Smooth muscle cell (in vitro differentiated cells): Measurements from ENCODE around the gene AGBL1. TPM values are rescaled to one million over a fixed set of nuclear protein-coding genes. Genes with fewer than 3 reads are reported as not detected.

ENCODE experiments used
- DNase-seq: peaks from one replicate; lab custom pipeline; 2025; ENCODE audit not compliant: unreplicated experiment; lab: John Stamatoyannopoulos, UW
- H2AFZ ChIP-seq: fragments of 200-600 bp; sonication (generic); 2 replicates; pipeline ENCODE4 v1.6.0; 2016; ENCODE audit warnings: antibody characterized with exemption, low read depth, mild to moderate bottlenecking
- H3F3A ChIP-seq: fragments of 200-600 bp; sonication (generic); 2 replicates; pipeline ENCODE4 v1.6.0; 2017; ENCODE audit warnings: antibody characterized with exemption, low read depth
- H3K27ac ChIP-seq: fragments of 200-600 bp; sonication (generic); 2 replicates; pipeline ENCODE4 v1.5.1; 2016; ENCODE audit warnings: low read depth, mild to moderate bottlenecking
- H3K27me3 ChIP-seq: fragments of 200-600 bp; sonication (generic); 2 replicates; pipeline ENCODE4 v1.6.1; 2016; ENCODE audit warnings: low read depth, mild to moderate bottlenecking
- H3K36me3 ChIP-seq: fragments of 200-600 bp; sonication (generic); 2 replicates; pipeline ENCODE4 v1.5.1; 2016; ENCODE audit warnings: low read depth
- H3K4me1 ChIP-seq: fragments of 200-600 bp; sonication (generic); 2 replicates; pipeline ENCODE4 v1.5.1; 2016; ENCODE audit warnings: low read depth
- H3K4me2 ChIP-seq: fragments of 200-600 bp; sonication (generic); 2 replicates; pipeline ENCODE4 v1.6.0; 2016; ENCODE audit warnings: mild to moderate bottlenecking
- H3K4me3 ChIP-seq: fragments of 200-600 bp; sonication (generic); 2 replicates; pipeline ENCODE4 v1.5.1; 2016; ENCODE audit warnings: mild to moderate bottlenecking
- H3K79me2 ChIP-seq: fragments of 200-600 bp; sonication (generic); 2 replicates; pipeline ENCODE4 v1.6.0; 2016; ENCODE audit warnings: low read depth, mild to moderate bottlenecking
- H3K9ac ChIP-seq: fragments of 200-600 bp; sonication (generic); 2 replicates; pipeline ENCODE4 v1.6.0; 2016; ENCODE audit warnings: low read depth
- H3K9me3 ChIP-seq: fragments of 200-600 bp; sonication (generic); replicated peaks from 2 replicates; pipeline ENCODE4 v1.5.1; 2016; ENCODE audit warnings: low read depth
- H4K20me1 ChIP-seq: fragments of 200-600 bp; sonication (generic); 2 replicates; pipeline ENCODE4 v1.6.0; 2016; ENCODE audit warnings: low read depth
- WGBS: methylation state at CpG from one replicate; pipeline ENCODE4 v1.1.7; 2016; ENCODE audit warnings: low lambda C conversion rate; 5-methylcytosine and 5-hydroxymethylcytosine counted together
- polyA plus RNA-seq: library from polyadenylated mRNA; unstranded; fragments of >200 nt; fragmentation: Nextera tagmentation; extraction: Ambion mirVana; gene quantifications from 2 replicates; pipeline ENCODE4 v1.2.1, GENCODE V29; 2016
- total RNA-seq: library from RNA; depleted of rRNA; stranded (reverse); fragments of >200 nt; gene quantifications from 2 replicates; pipeline ENCODE4 v1.2.3, GENCODE V29; 2014
- TF ChIP-seq, protein P1 (sequence below): fragments of 200-600 bp; sonication (generic); IDR thresholded peaks from 2 replicates; pipeline ENCODE4 v1.5.1; 2017; ENCODE audit warnings: borderline replicate concordance, mild to moderate bottlenecking, antibody characterized with exemption; ENCODE audit not compliant: insufficient read depth, poor library complexity, severe bottlenecking

AGBL1 gene
- total and polyA plus RNA-seq, 2 experiments from 2014 or later = not detected

GRCh38 chr15:86101818-86102217 is 22.1 kb downstream of the AGBL1 start:
- Histone ChIP-seq H2AFZ (no peak overlapping the region), H4K20me1 (no peaks in the 10 kb centered on the region), H3K27me3 (no peaks in the 10 kb centered on the region), H3K4me3 (no peak overlapping the region), H3F3A (no peaks in the 10 kb centered on the region), H3K27ac (no peak overlapping the region), H3K36me3 (no peaks in the 10 kb centered on the region), H3K4me2 (no peak overlapping the region), H3K9ac (no peak overlapping the region), H3K9me3 (no peaks in the 10 kb centered on the region), H3K79me2 (no peaks in the 10 kb centered on the region), H3K4me1 (no peaks in the 10 kb centered on the region)
- no peak for DNase-seq
- WGBS = 93% methylated on average over 5 of the region's 5 CpGs
- TF ChIP-seq, protein P1, sequence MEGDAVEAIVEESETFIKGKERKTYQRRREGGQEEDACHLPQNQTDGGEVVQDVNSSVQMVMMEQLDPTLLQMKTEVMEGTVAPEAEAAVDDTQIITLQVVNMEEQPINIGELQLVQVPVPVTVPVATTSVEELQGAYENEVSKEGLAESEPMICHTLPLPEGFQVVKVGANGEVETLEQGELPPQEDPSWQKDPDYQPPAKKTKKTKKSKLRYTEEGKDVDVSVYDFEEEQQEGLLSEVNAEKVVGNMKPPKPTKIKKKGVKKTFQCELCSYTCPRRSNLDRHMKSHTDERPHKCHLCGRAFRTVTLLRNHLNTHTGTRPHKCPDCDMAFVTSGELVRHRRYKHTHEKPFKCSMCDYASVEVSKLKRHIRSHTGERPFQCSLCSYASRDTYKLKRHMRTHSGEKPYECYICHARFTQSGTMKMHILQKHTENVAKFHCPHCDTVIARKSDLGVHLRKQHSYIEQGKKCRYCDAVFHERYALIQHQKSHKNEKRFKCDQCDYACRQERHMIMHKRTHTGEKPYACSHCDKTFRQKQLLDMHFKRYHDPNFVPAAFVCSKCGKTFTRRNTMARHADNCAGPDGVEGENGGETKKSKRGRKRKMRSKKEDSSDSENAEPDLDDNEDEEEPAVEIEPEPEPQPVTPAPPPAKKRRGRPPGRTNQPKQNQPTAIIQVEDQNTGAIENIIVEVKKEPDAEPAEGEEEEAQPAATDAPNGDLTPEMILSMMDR = no peak

DNA sequence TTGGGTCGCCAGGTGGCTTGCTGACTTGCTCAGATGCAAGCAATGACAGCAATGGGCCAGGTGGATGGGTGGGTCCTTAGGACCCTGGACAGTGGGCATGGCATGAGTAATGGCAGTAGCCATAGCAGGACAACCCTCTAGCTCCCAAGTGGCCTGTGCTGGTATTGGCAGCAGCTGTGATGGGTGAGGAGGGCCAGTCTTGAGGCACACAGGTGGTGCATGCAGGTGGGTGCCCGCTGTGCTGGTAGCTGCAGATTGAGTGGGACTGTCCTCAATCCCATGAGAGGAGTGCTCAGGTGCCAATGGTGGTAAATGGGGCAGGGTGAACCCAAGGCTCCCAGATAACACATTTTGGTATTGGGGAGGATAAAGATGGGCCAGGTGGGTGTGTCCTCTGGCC is 24.2 kb downstream of the AGBL1 start:
- TF ChIP-seq, protein P1 = no peak
- WGBS = 81% methylated on average over 2 of the region's 2 CpGs
- H2AFZ ChIP-seq = no peak overlapping the region

DNA sequence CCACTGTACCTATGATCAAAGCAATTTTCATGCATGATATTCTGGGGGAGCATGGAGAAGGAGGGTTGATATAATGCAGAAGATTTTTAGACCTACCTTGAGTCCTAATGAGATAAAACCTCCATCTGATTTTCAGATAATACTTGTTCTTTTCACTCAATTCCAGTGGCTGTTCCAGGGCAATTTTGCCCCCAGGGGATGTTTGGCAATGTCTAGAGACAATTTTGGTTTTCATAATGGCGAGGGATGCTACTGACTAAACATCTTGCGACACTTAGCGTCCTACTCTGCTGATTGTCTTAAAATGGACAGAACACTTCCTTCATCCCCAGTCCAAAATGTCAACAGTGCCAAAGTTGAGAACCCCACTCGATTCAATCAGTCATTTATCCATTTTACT is 26.6 kb downstream of the AGBL1 start:
- no peaks in the 10 kb centered on the region for H4K20me1 ChIP-seq
- 77% methylated on average over 4 of the region's 4 CpGs for WGBS
- H3K4me2 ChIP-seq = no peak overlapping the region
- no peaks in the 10 kb centered on the region for H3K4me1 ChIP-seq
- no peak overlapping the region for H3K4me3 ChIP-seq
- TF ChIP-seq, protein P1 = no peak
- DNase-seq = no peak
- no peak overlapping the region for H2AFZ ChIP-seq
- no peak overlapping the region for H3K27ac ChIP-seq
- no peaks in the 10 kb centered on the region for H3K36me3 ChIP-seq
- no peaks in the 10 kb centered on the region for H3K9me3 ChIP-seq
- H3K27me3 ChIP-seq = peaks cover 6% of the 10 kb centered on the region
- no peak overlapping the region for H3K9ac ChIP-seq
- no peaks in the 10 kb centered on the region for H3K79me2 ChIP-seq
- H3F3A ChIP-seq = no peaks in the 10 kb centered on the region

More for the DNA sequence above, 24.2 kb downstream of the AGBL1 start:
- Histone ChIP-seq H4K20me1 (no peaks in the 10 kb centered on the region), H3K27ac (no peak overlapping the region), H3K27me3 (peaks cover 6% of the 10 kb centered on the region), H3K36me3 (no peaks in the 10 kb centered on the region), H3K4me2 (no peak overlapping the region), H3K9ac (no peak overlapping the region), H3F3A (no peaks in the 10 kb centered on the region), H3K79me2 (no peaks in the 10 kb centered on the region), H3K9me3 (no peaks in the 10 kb centered on the region), H3K4me1 (no peaks in the 10 kb centered on the region), H3K4me3 (no peak overlapping the region)
- DNase-seq = no peak

DNA sequence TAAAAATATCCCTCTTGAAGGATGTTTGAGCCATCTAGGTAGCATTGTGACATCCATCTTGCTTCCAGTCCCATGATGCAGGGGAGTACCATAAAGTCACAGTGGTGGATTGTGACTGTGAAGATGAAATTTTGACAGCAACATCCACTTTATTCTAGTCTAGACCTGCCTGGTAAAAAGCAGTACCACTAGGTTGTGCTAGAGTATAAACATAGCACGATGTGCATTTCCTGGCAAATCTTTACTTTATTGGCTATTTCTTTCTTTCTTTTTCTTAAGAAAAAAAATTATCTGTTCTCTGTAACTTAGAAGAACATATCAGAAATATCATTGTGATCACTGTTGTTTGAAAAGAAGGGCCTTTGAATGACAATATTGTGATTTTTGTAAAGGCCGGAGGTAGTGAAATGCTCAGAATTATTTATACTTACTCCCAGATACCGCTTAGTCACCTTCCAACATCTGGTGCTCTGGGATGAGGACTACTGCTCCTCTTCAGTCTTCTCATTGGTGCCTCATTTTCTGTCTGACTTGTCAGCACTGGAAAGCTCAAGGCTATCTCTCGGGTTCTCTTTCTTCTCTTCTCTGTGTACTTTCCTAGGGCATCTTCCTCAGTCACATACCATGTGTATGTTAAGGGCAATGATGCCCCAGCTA is 35.6 kb downstream of the AGBL1 start:
- Histone ChIP-seq H4K20me1 (no peaks in the 10 kb centered on the region), H3K4me1 (no peaks in the 10 kb centered on the region), H3K27me3 (no peaks in the 10 kb centered on the region), H3K4me3 (no peak overlapping the region), H2AFZ (no peak overlapping the region), H3F3A (no peaks in the 10 kb centered on the region), H3K4me2 (no peak overlapping the region), H3K9ac (no peak overlapping the region), H3K9me3 (no peaks in the 10 kb centered on the region), H3K27ac (no peak overlapping the region), H3K79me2 (no peaks in the 10 kb centered on the region), H3K36me3 (no peaks in the 10 kb centered on the region)
- 72% methylated on average over 4 of the region's 4 CpGs for WGBS
- no peak for DNase-seq
- TF ChIP-seq, protein P1 = peak; percentile 57
